OCI-M2 (cell line): ENCODE results near the gene NFKB2.

ENCODE experiments used
- DNase-seq: peaks from one replicate; lab custom pipeline; 2025; ENCODE audit not compliant: unreplicated experiment; lab: John Stamatoyannopoulos, UW

The NFKB2 gene

DNA sequence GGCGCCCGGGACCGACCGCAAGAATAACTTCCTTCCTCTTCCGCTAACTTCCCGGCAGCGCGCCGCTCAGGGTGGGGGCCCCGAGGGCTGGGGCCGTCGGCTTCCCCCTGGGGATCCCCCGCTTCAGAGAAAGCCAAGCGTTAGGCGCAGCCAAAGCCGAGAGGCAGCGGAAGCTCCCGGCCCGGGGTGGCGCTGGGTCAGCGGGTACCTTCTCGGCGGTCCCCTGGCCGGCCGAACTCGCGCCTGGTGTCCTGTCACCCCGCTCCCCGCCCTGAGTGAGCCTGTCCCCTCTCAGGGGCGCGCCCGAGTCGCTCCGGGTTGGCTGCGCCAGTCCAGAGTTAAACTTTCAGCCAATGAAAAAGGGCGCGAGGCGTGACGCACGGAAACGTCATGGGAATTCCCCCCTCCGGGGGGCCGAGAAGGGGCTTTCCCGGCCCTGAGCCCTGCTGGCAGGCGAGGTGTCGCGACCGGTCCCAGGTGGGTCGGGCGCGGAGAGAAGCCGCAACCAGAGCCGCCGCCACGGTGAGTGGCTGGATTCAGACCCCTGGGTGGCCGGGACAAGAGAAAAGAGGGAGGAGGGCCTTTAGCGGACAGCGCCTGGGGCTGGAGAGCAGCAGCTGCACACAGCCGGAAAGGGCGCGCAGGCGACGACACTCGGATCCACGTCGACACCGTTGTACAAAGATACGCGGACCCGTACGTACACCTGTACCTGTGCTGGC, 1.3 kb upstream of the NFKB2 start:
- DNase-seq: peak; percentile 91

DNA sequence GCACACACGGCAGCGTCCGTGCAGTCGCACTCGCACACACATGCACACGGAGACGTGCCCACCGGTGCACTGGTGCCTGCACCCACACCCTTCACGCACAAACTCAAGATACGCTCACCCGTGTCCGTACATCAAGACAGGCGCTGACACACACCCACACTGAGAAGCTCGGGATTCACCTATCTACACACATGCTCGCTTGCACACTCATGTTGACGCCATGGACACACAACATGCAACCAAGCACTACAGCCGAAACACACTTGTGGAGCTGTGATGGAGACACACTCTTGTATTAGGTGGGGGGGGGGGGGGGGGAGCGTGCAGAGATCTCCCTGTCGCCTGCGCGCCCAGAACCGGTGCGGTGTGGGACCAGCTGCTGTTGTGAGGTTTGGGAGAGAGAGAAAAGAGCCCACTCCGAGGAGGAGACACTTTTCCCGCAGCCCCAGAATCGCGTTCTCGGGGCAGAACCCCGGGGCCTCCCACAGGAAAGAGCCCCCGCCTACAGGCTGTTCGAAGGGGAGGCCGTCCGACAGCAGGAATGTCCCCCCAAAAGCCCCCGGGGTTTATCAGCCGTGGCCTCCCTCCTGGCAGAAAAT, 605 bp upstream of the NFKB2 start:
- no peak for DNase-seq

DNA sequence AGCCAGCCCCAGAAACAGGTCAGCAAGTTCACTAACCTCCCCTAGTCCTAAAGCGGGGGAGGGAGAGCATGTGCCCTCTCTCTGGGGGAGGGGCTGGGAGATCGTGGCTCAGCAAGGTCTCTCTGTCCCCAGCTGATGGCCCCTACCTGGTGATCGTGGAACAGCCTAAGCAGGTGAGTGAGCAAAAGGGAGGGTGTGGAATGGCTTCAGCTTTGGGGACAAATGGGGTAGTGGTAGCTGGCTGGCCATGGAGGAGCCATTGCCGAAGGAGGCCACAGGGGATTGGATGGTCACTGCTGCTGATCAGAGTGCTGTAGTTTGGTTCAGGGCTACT, 779 bp downstream of the NFKB2 start:
- no peak for DNase-seq

DNA sequence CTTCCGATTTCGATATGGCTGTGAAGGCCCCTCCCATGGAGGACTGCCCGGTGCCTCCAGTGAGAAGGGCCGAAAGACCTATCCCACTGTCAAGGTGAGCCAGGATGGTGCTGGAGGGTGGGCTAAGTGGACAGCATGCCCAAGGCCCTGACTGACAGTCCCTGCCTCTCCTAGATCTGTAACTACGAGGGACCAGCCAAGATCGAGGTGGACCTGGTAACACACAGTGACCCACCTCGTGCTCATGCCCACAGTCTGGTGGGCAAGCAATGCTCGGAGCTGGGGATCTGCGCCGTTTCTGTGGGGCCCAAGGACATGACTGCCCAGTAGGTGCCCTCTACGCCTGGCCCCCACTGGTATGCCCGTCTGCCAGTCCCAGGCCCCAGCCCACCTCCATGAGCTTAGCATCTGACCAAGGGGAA, 1.2 kb downstream of the NFKB2 start:
- no peak for DNase-seq

DNA sequence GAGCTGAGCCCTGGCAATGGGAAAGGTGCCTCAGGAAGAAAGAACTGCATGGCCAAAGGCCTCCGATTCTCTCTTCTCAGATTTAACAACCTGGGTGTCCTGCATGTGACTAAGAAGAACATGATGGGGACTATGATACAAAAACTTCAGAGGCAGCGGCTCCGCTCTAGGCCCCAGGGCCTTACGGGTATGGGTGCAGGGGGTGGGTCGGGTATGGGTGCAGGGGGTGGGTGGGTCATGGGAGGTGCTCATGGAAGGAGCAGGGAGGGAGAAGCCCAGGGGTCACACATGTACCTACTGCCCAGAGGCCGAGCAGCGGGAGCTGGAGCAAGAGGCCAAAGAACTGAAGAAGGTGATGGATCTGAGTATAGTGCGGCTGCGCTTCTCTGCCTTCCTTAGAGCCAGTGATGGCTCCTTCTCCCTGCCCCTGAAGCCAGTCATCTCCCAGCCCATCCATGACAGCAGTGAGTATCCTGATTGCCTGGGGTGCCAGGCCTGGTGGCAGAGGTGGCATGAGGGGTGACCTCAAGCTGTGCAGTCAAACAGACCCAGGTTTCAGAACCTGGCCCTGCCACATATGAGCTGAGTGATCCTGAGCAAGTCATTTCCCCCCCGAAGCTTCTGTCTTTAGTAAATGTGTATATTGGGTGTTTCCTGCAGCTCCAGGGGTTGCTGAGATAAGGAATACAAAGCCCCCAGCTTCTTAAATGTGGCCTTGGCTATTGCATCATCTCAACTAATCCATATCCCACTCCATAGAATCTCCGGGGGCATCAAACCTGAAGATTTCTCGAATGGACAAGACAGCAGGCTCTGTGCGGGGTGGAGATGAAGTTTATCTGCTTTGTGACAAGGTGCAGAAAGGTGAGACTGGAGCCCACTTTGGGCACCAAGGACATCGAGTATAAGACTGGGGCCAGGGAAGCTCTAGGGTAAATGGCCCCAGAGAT, 2.0 kb downstream of the NFKB2 start:
- DNase-seq: no peak

DNA sequence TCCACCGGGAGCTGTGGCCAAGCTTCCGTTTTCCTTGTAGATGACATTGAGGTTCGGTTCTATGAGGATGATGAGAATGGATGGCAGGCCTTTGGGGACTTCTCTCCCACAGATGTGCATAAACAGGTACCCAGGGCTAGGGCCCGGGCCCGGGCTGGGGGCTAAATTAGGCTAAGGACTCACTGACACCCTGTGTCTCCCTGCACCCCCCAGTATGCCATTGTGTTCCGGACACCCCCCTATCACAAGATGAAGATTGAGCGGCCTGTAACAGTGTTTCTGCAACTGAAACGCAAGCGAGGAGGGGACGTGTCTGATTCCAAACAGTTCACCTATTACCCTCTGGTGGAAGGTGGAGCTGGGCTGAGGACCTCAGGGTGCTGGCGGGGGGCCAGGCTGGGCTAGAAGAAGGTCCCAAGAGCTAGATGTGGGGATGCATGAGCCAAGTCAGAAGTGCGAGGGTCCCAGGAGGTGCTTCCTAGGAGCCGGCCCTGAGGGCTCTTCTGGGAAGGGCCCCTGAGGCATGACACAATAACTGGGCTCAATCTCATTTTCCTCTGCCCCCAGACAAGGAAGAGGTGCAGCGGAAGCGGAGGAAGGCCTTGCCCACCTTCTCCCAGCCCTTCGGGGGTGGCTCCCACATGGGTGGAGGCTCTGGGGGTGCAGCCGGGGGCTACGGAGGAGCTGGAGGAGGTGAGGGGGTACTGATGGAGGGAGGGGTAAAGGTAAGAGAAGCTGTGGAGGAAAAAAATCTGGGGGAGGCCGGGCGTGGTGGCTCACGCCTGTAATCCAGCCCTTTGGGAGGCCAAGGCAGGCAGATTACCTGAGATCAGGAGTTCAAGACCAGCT, 2.9 kb downstream of the NFKB2 start:
- DNase-seq: no peak

DNA sequence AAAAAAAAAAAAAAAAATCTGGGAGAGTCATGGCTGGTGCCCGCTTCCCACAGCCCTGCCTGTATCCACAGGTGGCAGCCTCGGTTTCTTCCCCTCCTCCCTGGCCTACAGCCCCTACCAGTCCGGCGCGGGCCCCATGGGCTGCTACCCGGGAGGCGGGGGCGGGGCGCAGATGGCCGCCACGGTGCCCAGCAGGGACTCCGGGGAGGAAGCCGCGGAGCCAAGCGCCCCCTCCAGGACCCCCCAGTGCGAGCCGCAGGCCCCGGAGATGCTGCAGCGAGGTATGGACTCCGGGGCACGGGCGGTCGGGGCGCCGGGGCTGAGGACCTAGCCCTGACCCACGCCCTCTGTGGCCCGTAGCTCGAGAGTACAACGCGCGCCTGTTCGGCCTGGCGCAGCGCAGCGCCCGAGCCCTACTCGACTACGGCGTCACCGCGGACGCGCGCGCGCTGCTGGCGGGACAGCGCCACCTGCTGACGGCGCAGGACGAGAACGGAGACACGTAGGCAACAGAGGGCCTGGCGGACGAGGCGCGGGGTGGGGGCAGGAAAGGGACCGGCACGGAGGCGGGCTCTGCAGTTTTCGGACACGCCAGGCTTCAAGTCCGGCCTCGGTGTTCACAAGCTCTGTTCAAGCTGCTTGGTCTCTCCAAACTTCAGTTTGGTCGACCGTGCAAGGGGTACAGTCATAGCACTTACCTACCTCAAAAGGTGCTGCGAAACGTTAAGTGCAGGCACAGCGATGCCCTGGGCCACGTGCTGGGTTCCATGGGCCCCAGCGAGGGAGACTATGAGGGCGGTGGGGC, 3.9 kb downstream of the NFKB2 start:
- DNase-seq: peak; percentile 39

DNA sequence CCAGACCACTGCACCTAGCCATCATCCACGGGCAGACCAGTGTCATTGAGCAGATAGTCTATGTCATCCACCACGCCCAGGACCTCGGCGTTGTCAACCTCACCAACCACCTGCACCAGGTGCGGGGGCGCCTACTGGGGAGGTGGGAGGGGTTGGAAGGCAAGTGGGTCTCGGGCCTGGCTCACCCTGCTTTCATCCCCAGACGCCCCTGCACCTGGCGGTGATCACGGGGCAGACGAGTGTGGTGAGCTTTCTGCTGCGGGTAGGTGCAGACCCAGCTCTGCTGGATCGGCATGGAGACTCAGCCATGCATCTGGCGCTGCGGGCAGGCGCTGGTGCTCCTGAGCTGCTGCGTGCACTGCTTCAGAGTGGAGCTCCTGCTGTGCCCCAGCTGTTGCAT, 4.6 kb downstream of the NFKB2 start:
- DNase-seq: no peak

DNA sequence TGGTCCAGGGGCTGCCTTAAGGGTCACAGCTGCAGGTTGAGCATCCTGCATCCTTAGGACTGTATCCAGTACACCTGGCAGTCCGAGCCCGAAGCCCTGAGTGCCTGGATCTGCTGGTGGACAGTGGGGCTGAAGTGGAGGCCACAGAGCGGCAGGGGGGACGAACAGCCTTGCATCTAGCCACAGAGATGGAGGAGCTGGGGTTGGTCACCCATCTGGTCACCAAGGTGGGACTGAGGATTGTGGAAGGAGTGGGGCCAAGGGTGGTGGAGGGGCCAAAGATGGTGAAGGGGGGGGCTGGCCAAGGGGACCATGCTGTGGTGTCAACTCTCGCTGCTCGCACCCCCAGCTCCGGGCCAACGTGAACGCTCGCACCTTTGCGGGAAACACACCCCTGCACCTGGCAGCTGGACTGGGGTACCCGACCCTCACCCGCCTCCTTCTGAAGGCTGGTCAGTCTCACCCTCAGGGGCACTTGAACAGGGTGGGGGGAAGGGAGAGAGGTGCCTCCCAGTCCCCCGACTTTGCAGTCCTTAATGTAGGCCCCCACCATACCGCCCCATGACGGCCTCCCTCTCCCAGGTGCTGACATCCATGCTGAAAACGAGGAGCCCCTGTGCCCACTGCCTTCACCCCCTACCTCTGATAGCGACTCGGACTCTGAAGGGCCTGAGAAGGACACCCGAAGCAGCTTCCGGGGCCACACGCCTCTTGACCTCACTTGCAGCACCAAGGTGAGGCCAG, 5.3 kb downstream of the NFKB2 start:
- DNase-seq: no peak

DNA sequence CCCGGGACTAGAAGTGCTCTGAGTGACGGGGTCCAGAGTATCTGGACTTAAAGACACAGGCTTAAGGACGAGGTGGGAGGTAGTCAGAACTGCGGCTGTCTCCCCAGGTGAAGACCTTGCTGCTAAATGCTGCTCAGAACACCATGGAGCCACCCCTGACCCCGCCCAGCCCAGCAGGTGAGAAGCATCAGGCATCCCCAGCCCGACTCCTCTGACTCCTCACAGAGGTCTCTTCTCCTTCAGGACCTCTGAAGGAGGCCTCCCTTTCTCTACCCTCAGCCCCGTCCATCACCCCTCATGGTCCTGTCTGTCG, 5.8 kb downstream of the NFKB2 start:
- DNase-seq: no peak

DNA sequence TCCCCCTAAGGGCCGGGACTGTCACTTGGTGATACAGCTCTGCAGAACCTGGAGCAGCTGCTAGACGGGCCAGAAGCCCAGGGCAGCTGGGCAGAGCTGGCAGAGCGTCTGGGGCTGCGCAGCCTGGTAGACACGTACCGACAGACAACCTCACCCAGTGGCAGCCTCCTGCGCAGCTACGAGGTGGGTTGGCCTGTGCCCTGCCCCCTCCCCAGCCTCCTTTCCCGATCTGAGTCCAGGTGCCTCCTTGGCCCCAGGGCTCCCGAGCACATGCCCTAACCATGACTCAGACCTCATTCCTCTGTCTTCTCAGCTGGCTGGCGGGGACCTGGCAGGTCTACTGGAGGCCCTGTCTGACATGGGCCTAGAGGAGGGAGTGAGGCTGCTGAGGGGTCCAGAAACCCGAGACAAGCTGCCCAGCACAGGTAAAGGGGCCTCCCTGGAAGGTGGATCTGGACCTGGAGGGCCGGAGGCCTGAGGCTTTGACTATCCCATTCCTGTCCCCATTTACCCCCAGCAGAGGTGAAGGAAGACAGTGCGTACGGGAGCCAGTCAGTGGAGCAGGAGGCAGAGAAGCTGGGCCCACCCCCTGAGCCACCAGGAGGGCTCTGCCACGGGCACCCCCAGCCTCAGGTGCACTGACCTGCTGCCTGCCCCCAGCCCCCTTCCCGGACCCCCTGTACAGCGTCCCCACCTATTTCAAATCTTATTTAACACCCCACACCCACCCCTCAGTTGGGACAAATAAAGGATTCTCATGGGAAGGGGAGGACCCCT, 6.4 kb downstream of the NFKB2 start:
- no peak for DNase-seq

DNA sequence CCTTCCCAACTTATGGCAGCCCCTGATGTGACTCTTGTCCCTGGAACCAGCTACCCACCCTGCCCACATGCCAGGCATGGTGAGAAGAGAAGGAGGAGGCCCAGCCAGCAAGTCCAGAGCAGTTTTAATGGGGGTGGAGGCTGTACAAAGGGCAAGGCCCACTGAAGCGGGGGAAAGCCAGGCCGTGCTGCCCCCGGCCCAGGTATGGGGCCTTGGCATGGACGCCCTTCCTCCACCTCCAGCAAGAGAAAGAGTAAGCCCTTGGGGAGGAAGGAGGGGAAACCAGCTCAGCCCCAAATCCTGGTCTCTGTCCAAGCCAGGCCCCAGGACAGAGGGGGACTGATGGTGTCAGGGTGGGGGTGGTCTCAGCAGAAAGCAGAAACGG, 7.0 kb downstream of the NFKB2 start:
- DNase-seq: no peak

DNA sequence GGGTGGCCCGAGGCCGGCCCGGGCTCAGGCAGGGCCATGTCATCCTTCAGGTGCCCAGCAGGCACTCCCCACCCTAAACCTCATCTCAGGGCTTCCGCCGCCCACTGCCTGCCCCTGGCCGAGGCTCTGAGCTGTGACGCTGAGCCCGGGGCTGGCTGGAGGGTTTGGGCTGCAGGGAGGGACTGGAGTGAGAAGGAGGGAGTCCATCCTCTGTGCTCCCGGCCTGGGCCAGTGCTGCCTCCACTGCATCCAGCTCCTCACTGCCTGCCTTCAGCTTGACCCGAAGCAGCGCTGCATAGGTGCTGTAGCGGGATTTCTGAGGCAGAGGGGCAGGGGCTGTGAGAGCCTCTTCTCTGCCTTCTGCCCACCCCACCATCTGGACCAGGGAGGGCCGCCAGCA, 7.6 kb downstream of the NFKB2 start:
- no peak for DNase-seq

DNA sequence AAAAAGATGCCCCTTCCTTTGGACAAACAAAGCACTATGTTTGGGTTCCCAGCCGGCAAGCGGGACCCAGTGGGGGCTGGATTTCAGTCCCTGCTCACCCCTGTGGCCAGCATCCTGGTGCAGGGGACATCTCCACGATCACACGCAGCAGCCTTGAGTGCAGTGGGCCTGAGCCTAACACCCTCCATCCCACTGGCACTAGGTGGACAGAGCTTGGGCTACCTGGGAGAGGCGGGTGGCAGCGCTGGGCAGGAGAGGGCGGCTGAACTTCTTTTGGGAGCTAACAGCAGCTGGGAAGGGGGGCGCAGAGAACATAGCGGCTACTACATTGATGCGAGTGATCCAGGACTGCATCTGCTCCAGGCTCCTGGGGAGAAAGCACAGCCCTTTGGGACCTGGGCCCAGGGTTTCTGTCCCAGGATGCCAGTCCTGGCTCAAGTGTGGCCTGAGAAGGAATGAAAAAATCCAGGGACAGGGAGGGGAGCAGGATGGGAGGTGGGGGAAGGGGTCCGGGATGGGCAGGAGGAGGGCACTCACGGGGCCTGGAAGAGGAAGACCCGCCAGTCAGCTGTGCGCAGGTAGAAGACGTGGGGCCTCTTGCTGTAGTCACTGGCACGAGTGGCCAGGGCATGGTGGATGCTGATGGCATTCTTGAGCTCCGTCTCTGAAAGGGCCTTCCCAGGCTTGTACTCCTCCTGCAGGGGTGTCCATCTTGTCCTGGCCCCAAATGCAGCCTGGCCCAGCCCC, 9.0 kb downstream of the NFKB2 start:
- no peak for DNase-seq

DNA sequence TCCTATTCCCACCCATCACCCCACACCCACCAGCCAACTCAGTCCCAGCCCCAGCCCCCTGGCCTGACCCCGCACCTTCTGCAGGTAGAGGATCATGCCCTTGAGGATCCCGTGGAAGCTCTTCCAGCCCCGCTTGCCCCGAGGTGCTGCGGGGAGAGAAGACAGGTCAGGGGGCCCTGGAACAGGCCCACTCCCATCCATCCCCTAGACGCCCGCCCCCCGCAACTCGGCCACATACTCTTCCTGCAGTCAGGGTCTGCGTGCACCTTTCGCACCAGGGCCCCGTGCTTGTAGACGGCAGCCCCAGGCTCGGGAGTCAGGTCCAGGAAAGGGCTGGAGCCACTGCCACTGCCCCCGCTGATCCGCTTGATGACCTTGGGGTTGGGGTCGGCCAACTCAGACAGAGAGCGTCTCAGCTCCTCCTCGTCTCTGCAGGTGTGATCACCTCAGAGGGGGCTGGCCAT, 9.6 kb downstream of the NFKB2 start:
- DNase-seq: no peak

DNA sequence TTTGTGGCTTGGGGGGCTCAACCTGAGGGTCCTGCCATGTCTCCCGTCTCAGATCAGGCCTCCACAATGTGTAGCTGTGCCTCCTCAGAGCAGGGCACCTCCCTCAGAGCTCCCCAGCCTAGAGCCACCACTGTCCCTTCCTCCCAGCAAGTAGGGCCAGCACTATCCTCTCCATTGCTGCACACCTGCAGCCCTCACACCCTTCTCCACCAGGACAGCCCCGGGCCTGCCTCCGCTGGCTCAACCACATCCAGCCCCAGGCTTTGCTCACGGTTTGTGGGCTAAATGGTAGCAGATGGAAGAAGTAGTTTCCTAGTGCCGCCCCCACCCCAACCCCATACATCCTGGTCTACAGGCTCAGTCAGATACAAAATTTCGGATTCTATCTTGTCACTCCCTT, 10.1 kb downstream of the NFKB2 start:
- no peak for DNase-seq

DNA sequence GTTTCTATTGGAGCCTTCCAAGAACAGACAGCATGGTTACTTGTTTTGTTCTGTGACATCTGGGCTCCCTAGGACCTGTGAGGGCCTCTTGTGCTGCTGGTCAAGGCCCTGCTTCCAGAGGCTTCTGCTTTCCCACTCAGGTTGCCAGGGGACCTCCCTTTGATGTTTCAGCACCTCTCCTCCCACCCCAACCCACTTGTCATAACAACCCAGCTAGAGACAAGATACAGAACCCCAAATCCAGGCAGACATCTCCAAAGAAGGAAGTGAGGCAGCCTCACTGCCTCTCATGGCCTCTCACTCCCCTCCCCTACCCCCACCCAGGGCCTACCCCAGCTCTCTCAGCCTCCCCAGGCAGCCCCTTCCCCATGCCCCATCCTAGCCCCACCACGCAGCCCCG, 11.3 kb downstream of the NFKB2 start:
- no peak for DNase-seq

DNA sequence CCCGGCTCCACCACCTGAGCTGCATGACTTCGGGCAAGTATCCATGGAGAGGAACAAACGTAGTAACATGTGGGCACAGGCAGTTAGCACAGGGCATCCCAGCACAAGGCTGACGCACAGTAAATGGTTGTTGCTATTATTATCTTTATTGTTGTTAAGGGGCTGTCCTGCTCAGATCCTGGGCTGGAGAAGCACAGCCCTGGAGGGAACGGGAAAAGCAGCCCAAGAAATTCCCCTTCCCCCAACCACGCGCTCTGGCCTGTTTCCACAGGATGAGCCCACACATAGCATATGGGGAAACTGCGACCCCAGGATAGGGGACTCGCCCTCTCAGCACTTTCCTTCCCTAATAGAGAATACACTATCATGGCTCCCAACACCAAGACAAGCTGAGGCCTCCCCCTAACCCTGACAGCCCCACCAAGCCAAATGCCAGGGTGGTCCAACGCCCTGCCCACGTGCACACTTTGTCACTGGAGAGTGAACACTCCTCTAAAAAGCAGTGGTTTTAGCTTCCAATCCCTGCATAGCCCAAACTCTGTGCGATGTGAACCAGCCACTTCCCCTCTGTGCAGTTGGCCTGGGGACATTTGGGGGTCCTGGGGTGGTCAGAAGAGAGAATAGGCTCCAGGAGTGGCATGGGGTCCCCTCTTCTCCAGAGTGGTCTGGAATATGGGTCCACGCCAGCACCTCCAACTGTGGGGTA, 12.1 kb downstream of the NFKB2 start:
- no peak for DNase-seq
